GM23338 (cell line): ENCODE results near the gene PRKCH. TPM values are rescaled to one million over a fixed set of nuclear protein-coding genes. Genes with fewer than 3 reads are reported as not detected.

Source experiments
- ATAC-seq: fragments of 200-7000 bp; cut with Tn5 transposase; 3 replicates; pipeline ENCODE4 v1.9.1; 2020
- DNase-seq: peaks from one replicate; pipeline ENCODE4 v3.0.0-alpha.2; 2015; ENCODE audit warnings: low spot score
- H2AFZ ChIP-seq: fragments of 200-600 bp; sonication (generic); 2 replicates; pipeline ENCODE4 v1.8.0; 2016; ENCODE audit warnings: antibody characterized with exemption, mild to moderate bottlenecking, moderate library complexity
- H3F3A ChIP-seq: fragments of 200-600 bp; sonication (generic); replicated peaks from 2 replicates; pipeline ENCODE4 v1.8.0; 2017; ENCODE audit warnings: antibody characterized with exemption, mixed run types, low read depth
- H3K27ac ChIP-seq: fragments of 200-600 bp; sonication (generic); 2 replicates; pipeline ENCODE4 v1.6.1; 2016; ENCODE audit warnings: low read depth
- H3K27me3 ChIP-seq: fragments of 200-600 bp; sonication (generic); 2 replicates; pipeline ENCODE4 v1.8.0; 2016; ENCODE audit warnings: mild to moderate bottlenecking, mixed run types, moderate library complexity; ENCODE audit not compliant: insufficient read depth
- H3K36me3 ChIP-seq: fragments of 200-600 bp; sonication (generic); 2 replicates; pipeline ENCODE4 v1.8.0; 2016; ENCODE audit warnings: mild to moderate bottlenecking; ENCODE audit not compliant: insufficient read depth
- H3K4me1 ChIP-seq: fragments of 200-600 bp; sonication (generic); 2 replicates; pipeline ENCODE4 v1.8.0; 2016; ENCODE audit warnings: mild to moderate bottlenecking, moderate library complexity; ENCODE audit not compliant: insufficient read depth
- H3K4me2 ChIP-seq: fragments of 200-600 bp; sonication (generic); 2 replicates; pipeline ENCODE4 v1.7.1; 2017; ENCODE audit warnings: mixed run types
- H3K4me3 ChIP-seq: fragments of 200-600 bp; sonication (generic); 2 replicates; pipeline ENCODE4 v1.6.1; 2016; ENCODE audit warnings: mixed run types
- H3K79me2 ChIP-seq: fragments of 200-600 bp; sonication (generic); replicated peaks from 2 replicates; pipeline ENCODE4 v1.8.0; 2017; ENCODE audit warnings: mild to moderate bottlenecking; ENCODE audit not compliant: insufficient read depth
- H3K9me2 ChIP-seq: fragments of 200-600 bp; sonication (generic); 2 replicates; pipeline ENCODE4 v1.8.0; 2017; ENCODE audit not compliant: insufficient read depth
- H4K20me1 ChIP-seq: fragments of 200-600 bp; sonication (generic); replicated peaks from 2 replicates; pipeline ENCODE4 v1.8.0; 2017; ENCODE audit warnings: mild to moderate bottlenecking; ENCODE audit not compliant: insufficient read depth
- H3K27ac Mint-ChIP-seq: 2 replicates; pipeline ENCODE4 v1.8.0; 2020; ENCODE audit warnings: inconsistent platforms, mild to moderate bottlenecking, moderate library complexity, mixed read lengths
- H3K27me3 Mint-ChIP-seq: 3 replicates; pipeline ENCODE4 v1.8.0; 2022; ENCODE audit warnings: low read depth, mild to moderate bottlenecking, moderate library complexity, mixed read lengths, inconsistent platforms; ENCODE audit not compliant: insufficient read depth, poor library complexity
- H3K36me3 Mint-ChIP-seq: 3 replicates; pipeline ENCODE4 v1.8.0; 2021; ENCODE audit warnings: low read depth, mild to moderate bottlenecking, inconsistent platforms, moderate library complexity, mixed read lengths
- H3K4me1 Mint-ChIP-seq: 3 replicates; pipeline ENCODE4 v1.8.0; 2020; ENCODE audit warnings: mild to moderate bottlenecking, inconsistent platforms, mixed read lengths
- H3K4me3 Mint-ChIP-seq: 3 replicates; pipeline ENCODE4 v1.8.0; 2021; ENCODE audit warnings: moderate library complexity, mild to moderate bottlenecking, inconsistent platforms, mixed read lengths
- H3K9me3 Mint-ChIP-seq: 3 replicates; pipeline ENCODE4 v1.8.0; 2020; ENCODE audit warnings: moderate library complexity, mild to moderate bottlenecking, inconsistent platforms, mixed read lengths
- CREB1 ChIP-seq: fragments of 250-450 bp; sonication (Bioruptor Pico); IDR thresholded peaks from 2 replicates; pipeline ENCODE4 v1.5.0; 2020; ENCODE audit warnings: low read depth, mild to moderate bottlenecking, moderate library complexity
- JUNB ChIP-seq: IDR thresholded peaks from one replicate; pipeline ENCODE4 v1.6.1; 2016; ENCODE audit warnings: antibody characterized with exemption; ENCODE audit not compliant: unreplicated experiment
- ZNF331 ChIP-seq: fragments of 250-450 bp; sonication (Bioruptor Pico); IDR thresholded peaks from 2 replicates; pipeline ENCODE4 v1.5.0; 2020; ENCODE audit warnings: low read depth, mild to moderate bottlenecking, moderate library complexity
- ZNF462 ChIP-seq: fragments of 250-450 bp; sonication (Bioruptor Pico); IDR thresholded peaks from 2 replicates; pipeline ENCODE4 v1.5.0; 2020; ENCODE audit warnings: mild to moderate bottlenecking, moderate library complexity
- polyA plus RNA-seq: library from polyadenylated mRNA; unstranded; fragments of >200 nt; fragmentation: Nextera tagmentation; extraction: Ambion mirVana; gene quantifications from 2 replicates; pipeline ENCODE4 v1.2.1, GENCODE V29; 2016
- total RNA-seq: library from RNA; depleted of rRNA; stranded (reverse); fragments of >200 nt; shearing (Covaris generic); gene quantifications from 2 replicates; pipeline ENCODE4 v1.2.3, GENCODE V29; 2014
- TF ChIP-seq, protein P1 (sequence below), 2 experiments: fragments of 200-600 bp in 1 of 2; sonication (generic) in 1 of 2; conservative IDR thresholded peaks; 2 replicates each; pipeline versions ENCODE4 v1.5.1 to v1.6.1; 2016 to 2017; ENCODE audit warnings: antibody characterized with exemption in 2 of 2, low read depth in 2 of 2, mild to moderate bottlenecking in 2 of 2, moderate library complexity in 1 of 2

The PRKCH gene
- total and polyA plus RNA-seq, 2 experiments from 2014 or later = 5.4 to 10.1 TPM

DNA sequence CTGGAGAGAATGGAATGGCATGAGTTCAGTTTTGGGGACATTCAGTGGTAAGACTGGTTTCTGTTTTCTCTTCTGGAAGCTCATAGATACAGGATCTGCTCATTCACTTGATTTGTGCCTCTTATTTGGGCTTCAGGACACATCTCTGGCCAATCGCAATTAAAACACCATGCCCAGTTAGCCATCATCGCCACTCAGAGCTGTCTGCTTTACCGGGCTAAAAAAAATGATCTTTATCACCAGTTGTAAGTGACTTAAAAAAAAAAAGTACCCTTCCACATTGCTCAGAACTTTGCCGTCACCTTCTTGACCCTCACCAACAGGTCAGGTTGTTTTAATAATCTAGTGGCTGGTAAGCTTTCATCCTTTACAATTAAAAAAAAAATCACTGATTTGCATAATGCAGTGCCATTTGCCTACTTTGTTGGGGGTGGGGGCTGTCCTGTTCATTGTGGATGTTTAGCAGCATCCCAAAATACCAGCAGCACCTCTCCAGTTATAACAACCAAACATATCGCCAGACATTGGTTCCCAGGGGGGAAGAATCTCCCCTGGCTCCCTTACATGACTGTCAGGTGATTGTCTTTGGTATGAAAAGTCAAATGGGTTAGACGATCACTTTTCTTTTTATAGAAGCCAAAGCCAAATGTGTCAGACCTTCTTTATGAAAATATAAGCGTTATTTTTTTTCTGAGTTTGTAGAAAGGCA lies 150.1 kb downstream of the PRKCH start (continued):
- TF ChIP-seq, protein P1, sequence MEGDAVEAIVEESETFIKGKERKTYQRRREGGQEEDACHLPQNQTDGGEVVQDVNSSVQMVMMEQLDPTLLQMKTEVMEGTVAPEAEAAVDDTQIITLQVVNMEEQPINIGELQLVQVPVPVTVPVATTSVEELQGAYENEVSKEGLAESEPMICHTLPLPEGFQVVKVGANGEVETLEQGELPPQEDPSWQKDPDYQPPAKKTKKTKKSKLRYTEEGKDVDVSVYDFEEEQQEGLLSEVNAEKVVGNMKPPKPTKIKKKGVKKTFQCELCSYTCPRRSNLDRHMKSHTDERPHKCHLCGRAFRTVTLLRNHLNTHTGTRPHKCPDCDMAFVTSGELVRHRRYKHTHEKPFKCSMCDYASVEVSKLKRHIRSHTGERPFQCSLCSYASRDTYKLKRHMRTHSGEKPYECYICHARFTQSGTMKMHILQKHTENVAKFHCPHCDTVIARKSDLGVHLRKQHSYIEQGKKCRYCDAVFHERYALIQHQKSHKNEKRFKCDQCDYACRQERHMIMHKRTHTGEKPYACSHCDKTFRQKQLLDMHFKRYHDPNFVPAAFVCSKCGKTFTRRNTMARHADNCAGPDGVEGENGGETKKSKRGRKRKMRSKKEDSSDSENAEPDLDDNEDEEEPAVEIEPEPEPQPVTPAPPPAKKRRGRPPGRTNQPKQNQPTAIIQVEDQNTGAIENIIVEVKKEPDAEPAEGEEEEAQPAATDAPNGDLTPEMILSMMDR (conservative IDR thresholded peaks at IDR 0.05; ENCODE audit: low read depth in 2 of 2) = no peak
- TF ChIP-seq ZNF462 (CRISPR knock-in tag) = no peak
- no peak for TF ChIP-seq ZNF331

GRCh38 chr14:61472011-61472672 lies 150.8 kb downstream of the PRKCH start:
- Histone ChIP-seq H2AFZ (no peak overlapping the region), H4K20me1 (no peaks in the 10 kb centered on the region), H3K79me2 (no peaks in the 10 kb centered on the region), H3K4me3 (no peak overlapping the region), H3K27ac (no peak overlapping the region), H3K27me3 (no peaks in the 10 kb centered on the region), H3K4me2 (0 out of 2 replicates have a peak overlapping the region, but pooled peaks have one; percentile 24), H3K36me3 (no peaks in the 10 kb centered on the region), H3F3A (0 out of 2 replicates have a peak, but pooled peaks cover 2% of the 10 kb centered on the region), H3K9me2 (no peaks in the 10 kb centered on the region), H3K4me1 (peaks cover 44% of the 10 kb centered on the region)
- Mint-ChIP-seq H3K36me3 (no peaks in the 10 kb centered on the region), H3K27ac (no peak overlapping the region), H3K27me3 (peaks cover 3% of the 10 kb centered on the region), H3K9me3 (no peaks in the 10 kb centered on the region), H3K4me3 (no peak overlapping the region; the same call in 2 of the 3 replicates), H3K4me1 (peaks cover 47% of the 10 kb centered on the region)
- no peak for DNase-seq
- no peak for ATAC-seq
- no peak for TF ChIP-seq JUNB
- TF ChIP-seq CREB1 (CRISPR knock-in tag) = no peak
- TF ChIP-seq ZNF331 = no peak
- no peak for TF ChIP-seq ZNF462 (CRISPR knock-in tag)
